Fibroblast of villous mesenchyme (primary cell): ENCODE data around the gene FBXO31. TPM values are rescaled to one million over a fixed set of nuclear protein-coding genes. Genes with fewer than 3 reads are reported as not detected.

Experiments
- DNase-seq: peaks from one replicate; pipeline ENCODE4 v3.0.0-alpha.2; 2010; ENCODE audit warnings: low read depth
- H3K4me3 ChIP-seq: 2 replicates; pipeline ENCODE4 v1.5.1; 2011; ENCODE audit warnings: low read depth, mild to moderate bottlenecking, low read length
- total RNA-seq: library from RNA; depleted of rRNA; stranded (reverse); fragments of >200 nt; gene quantifications from 2 replicates; pipeline ENCODE4 v1.2.3, GENCODE V29; 2012
- TF ChIP-seq, protein P1 (sequence below): IDR thresholded peaks from 2 replicates; pipeline ENCODE4 v1.5.1; 2012; ENCODE audit warnings: low read depth, mild to moderate bottlenecking, low read length; ENCODE audit not compliant: insufficient read depth

Gene FBXO31, protein sequence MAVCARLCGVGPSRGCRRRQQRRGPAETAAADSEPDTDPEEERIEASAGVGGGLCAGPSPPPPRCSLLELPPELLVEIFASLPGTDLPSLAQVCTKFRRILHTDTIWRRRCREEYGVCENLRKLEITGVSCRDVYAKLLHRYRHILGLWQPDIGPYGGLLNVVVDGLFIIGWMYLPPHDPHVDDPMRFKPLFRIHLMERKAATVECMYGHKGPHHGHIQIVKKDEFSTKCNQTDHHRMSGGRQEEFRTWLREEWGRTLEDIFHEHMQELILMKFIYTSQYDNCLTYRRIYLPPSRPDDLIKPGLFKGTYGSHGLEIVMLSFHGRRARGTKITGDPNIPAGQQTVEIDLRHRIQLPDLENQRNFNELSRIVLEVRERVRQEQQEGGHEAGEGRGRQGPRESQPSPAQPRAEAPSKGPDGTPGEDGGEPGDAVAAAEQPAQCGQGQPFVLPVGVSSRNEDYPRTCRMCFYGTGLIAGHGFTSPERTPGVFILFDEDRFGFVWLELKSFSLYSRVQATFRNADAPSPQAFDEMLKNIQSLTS
- total RNA-seq, result 25.9 and 26.7 TPM in 2 replicates

DNA sequence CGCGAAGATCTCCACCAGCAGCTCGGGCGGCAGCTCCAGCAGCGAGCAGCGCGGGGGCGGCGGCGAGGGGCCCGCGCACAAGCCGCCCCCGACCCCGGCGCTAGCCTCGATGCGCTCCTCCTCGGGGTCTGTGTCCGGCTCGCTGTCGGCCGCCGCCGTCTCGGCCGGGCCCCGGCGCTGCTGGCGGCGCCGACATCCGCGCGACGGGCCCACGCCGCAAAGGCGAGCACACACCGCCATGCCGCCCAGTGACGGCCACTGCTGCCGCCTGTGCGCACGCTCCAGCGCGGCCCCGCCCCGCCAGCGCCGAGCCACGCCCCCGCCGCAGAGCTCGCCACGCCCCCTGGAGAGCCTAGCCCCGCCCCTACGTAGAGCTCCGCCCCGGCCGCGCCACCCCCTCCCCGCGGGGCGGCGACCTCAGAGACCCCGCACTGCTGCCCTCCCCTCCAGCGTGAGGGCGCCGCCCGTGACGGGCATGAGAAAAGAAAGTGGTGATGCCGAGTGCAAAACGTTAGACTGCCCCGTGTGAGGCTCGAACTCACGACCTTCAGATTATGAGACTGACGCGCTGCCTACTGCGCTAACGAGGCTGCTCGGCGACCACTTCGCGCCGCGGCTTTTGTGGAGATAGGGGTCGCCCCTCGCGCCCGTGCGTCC is at the start of gene FBXO31:
Gene FBXO31 (minus strand): TSS at position 272 of the 657 bp plus-strand sequence. CDS start 32 bp downstream, at position 240.
- TF ChIP-seq, protein P1, sequence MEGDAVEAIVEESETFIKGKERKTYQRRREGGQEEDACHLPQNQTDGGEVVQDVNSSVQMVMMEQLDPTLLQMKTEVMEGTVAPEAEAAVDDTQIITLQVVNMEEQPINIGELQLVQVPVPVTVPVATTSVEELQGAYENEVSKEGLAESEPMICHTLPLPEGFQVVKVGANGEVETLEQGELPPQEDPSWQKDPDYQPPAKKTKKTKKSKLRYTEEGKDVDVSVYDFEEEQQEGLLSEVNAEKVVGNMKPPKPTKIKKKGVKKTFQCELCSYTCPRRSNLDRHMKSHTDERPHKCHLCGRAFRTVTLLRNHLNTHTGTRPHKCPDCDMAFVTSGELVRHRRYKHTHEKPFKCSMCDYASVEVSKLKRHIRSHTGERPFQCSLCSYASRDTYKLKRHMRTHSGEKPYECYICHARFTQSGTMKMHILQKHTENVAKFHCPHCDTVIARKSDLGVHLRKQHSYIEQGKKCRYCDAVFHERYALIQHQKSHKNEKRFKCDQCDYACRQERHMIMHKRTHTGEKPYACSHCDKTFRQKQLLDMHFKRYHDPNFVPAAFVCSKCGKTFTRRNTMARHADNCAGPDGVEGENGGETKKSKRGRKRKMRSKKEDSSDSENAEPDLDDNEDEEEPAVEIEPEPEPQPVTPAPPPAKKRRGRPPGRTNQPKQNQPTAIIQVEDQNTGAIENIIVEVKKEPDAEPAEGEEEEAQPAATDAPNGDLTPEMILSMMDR, result no peak
- peak within 1 kb of the TSS; percentile 82 for H3K4me3 ChIP-seq
- DNase-seq, result peak; percentile 90

DNA sequence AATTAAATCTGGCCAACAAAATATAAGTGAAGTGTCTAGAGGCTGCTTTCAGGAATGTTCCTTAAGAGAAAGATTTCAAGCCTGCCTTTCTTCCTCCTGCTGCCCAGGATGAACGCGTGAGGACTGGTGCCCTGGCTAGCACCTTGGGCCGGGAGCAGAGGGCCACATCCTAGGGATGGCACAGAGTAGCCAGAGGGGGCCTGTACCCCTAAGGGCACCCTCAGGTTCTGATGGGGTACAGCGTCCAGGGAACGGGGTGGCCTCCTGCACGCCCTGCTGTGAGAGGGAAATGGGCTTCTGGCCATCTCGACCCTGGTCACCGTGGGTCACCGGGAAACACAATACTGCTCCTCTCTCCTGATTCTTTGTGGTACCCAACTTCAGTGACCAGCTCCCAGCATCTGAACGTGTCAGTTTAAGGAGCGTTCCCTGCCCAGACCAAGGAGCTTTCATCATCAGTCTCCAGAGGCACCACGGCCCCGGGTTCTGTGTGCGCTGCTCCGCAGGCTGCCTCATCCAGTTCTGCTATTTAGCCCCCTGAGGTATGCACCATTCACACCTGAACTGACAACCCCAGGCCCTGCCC is 48.8 kb upstream of the FBXO31 start:
- TF ChIP-seq, protein P1, result no peak
- no peak for DNase-seq
- H3K4me3 ChIP-seq, result no peak overlapping the region

DNA sequence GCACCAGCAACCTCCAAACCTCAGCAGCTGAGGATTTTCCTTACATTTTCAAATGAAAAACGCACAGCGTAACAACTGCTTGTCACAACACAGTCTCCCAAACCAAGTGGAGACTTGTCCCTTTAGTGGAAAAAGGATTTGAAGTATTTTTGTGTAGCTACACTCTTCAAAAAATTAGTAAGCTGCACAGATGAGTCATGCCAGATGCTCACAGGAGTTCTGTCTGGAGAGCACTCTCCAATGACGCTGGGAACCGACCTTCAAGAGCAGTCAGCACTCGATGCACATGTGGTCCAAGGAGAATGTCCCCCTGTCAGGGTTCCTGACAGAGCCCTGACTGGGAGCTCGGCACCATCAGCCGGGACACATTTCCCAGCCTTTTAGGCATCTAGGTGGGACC is 48.4 kb upstream of the FBXO31 start:
- TF ChIP-seq, protein P1, result no peak
- no peak overlapping the region for H3K4me3 ChIP-seq

DNA sequence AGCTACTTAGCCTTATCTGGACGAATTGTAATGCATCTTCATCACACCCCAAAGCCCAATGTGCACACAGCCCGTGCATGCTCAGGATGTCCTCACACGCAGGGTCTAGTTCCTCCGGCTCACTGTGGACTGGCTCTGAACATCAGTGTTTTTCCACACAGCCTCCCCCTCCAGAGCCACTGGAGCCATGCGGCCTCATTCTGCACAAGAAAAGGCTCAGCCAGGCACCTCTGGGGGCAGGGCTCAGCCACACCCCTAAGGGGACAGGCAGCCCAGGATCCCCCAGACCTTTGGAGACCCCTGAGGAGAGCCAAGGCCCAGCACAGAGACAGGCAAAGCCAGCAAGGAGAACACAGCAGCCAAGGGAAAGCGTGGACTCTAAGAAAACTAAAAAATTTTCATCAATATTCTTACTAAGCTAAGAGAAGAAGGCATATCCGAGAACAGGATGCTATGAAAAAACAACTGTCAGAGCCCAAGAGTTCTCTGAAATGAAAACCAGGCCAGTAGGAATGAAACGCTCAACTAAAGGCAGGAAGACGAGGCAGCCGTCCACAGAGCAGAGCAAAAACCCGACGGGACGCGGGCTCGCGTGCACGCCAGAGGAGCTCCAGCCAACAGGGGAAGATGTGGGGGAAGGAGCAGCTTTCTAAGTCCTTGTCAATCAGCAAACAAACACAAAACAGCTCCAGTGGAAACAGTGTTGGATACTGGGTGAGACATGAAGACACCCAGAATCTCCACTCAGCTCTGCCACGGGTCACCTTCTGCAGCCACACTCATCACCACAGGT is 43.0 kb upstream of the FBXO31 start:
- no peak overlapping the region for H3K4me3 ChIP-seq
- TF ChIP-seq, protein P1, result no peak
- DNase-seq, result no peak

More for the DNA sequence above, 48.4 kb upstream of the FBXO31 start:
- DNase-seq, result peak; percentile 90

DNA sequence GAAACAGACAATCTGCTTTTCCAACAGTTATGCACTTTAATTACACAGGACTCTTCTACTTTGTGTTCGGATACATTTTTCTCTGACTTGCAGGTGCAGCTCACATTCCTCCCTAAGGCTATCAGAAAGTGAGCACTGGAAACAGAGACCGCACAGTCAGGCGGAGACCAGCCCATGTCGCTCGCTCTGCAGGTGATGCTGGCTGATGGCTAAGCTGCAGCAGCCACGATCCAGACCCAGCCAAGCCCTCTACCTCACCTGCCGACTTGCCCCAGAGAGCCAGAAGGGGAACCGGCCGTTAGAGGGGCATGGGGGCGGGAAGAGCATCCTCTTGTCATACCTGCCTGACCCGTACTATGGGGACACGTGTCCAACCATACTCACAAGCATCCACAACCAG is 42.4 kb upstream of the FBXO31 start:
- H3K4me3 ChIP-seq, result no peak overlapping the region
- TF ChIP-seq, protein P1, result no peak
- DNase-seq, result no peak

- TF ChIP-seq, protein P1, result no peak
- no peak for DNase-seq
- no peak overlapping the region for H3K4me3 ChIP-seq
Observed at GRCh38 chr16:87424266-87424665, 40.7 kb upstream of the FBXO31 start.
